T-cell (primary cell): ENCODE measurements around the gene ERI3. TPM values are rescaled to one million over a fixed set of nuclear protein-coding genes. Genes with fewer than 3 reads are reported as not detected.
A peak's percentile ranks its signal among the peaks of the same experiment; 100 is the strongest.

Experiments
- ATAC-seq, 4 experiments: fragments of 200-7000 bp in 3 of 4; fragments of 150-1000 bp in 1 of 4; cut with Tn5 transposase; replicated peaks in 1 of 4; 1 replicate in 3 of 4; 2 replicates in 1 of 4; pipeline ENCODE4 v1.10.0; 2021; ENCODE audit warnings: moderate library complexity in 3 of 4, mild to moderate bottlenecking in 2 of 4, moderate number of reproducible peaks in 1 of 4
- CTCF ChIA-PET, 2 donors: fragments of 300-600 bp; sonication (Branson Sonifier 250); formaldehyde crosslinking; loops; one replicate each; lab custom pipeline; 2022; ENCODE audit warnings: antibody characterized with exemption in 2 of 2; lab: Charles Lee
- POLR2A ChIA-PET, 2 donors: fragments of 300-600 bp; sonication (Branson Sonifier 250); formaldehyde crosslinking; loops; one replicate each; lab custom pipeline; 2022; ENCODE audit warnings: antibody characterized with exemption in 2 of 2; lab: Charles Lee
- DNase-seq, 35 experiments: peaks; one replicate each; pipeline versions ENCODE4 v3.0.0 to v3.0.0-alpha.2; 2013 to 2023
- H3K27ac ChIP-seq: one replicate; pipeline ENCODE4 v1.5.1; 2013; ENCODE audit warnings: low read length
- H3K27me3 ChIP-seq, 2 experiments: replicated peaks in 1 of 2; 1 replicate in 1 of 2; 2 replicates in 1 of 2; pipeline versions ENCODE4 v1.6.1 to v1.7.0; 2013; ENCODE audit warnings: low read length in 1 of 2, mixed read lengths in 1 of 2; ENCODE audit not compliant: control insufficient read depth in 2 of 2, insufficient read depth in 2 of 2; ENCODE audit errors: extremely low read depth in 1 of 2
- H3K36me3 ChIP-seq, 2 donors: 1 replicate in 1 of 2; 2 replicates in 1 of 2; pipeline versions ENCODE4 v1.6.1 to v1.7.0; 2013; ENCODE audit warnings: low read length in 1 of 2; ENCODE audit not compliant: control insufficient read depth in 2 of 2, insufficient read depth in 1 of 2; ENCODE audit errors: extremely low read depth in 1 of 2
- H3K4me1 ChIP-seq, 2 experiments: 1 replicate in 1 of 2; 2 replicates in 1 of 2; pipeline versions ENCODE4 v1.6.1 to v1.7.0; 2013; ENCODE audit warnings: low read length in 2 of 2, mixed read lengths in 1 of 2; ENCODE audit not compliant: insufficient read depth in 2 of 2, control insufficient read depth in 1 of 2; ENCODE audit errors: extremely low read depth in 1 of 2
- H3K4me3 ChIP-seq, 2 donors: 1 replicate in 1 of 2; 2 replicates in 1 of 2; pipeline versions ENCODE4 v1.5.1 to v1.7.0; 2013; ENCODE audit warnings: mild to moderate bottlenecking in 2 of 2, low read length in 1 of 2, moderate library complexity in 1 of 2; ENCODE audit not compliant: control insufficient read depth in 1 of 2; ENCODE audit errors: extremely low read depth in 1 of 2
- H3K9me3 ChIP-seq: 2 replicates; pipeline ENCODE4 v1.7.0; 2013
- H3K27ac Mint-ChIP-seq, 2 donors: one replicate each; pipeline ENCODE4 v1.8.0; 2020 to 2021; ENCODE audit warnings: mild to moderate bottlenecking in 2 of 2, mixed read lengths in 2 of 2
- H3K27me3 Mint-ChIP-seq, 2 donors: one replicate each; pipeline ENCODE4 v1.8.0; 2021 to 2022; ENCODE audit warnings: mixed read lengths in 2 of 2
- H3K36me3 Mint-ChIP-seq: one replicate; pipeline ENCODE4 v1.8.0; 2021; ENCODE audit warnings: mixed read lengths
- H3K4me1 Mint-ChIP-seq, 3 donors: one replicate each; pipeline ENCODE4 v1.8.0; 2020 to 2022; ENCODE audit warnings: mixed read lengths in 3 of 3, mild to moderate bottlenecking in 1 of 3
- H3K4me3 Mint-ChIP-seq, 3 donors: one replicate each; pipeline ENCODE4 v1.8.0; 2020 to 2022; ENCODE audit warnings: mild to moderate bottlenecking in 3 of 3, mixed read lengths in 3 of 3, moderate library complexity in 3 of 3
- H3K9me3 Mint-ChIP-seq, 3 donors: one replicate each; pipeline ENCODE4 v1.8.0; 2020 to 2022; ENCODE audit warnings: mixed read lengths in 3 of 3
- WGBS: methylation state at CpG from one replicate; pipeline ENCODE4 v1.1.5; 2013; ENCODE audit warnings: missing lambda C conversion rate; ENCODE audit not compliant: insufficient coverage; 5-methylcytosine and 5-hydroxymethylcytosine counted together
- total RNA-seq, 35 experiments: library from RNA in 6 of 35; stranded (reverse) in 6 of 35; fragments of 120-200 nt in 1 of 35; gene quantifications; one replicate each; pipeline versions ENCODE4 v1.2.1 to v1.2.4 and lab custom pipeline; 2013 to 2026

The ERI3 gene
- total RNA-seq, 5 donors from 2014 or later (not counting 1 experiment from before 2014, with no cell fraction given) = 29.3 to 39.4 (median 33.0) TPM

GRCh38 chr1:44345187-44345775, 9.8 kb downstream of the ERI3 start:
- no peak overlapping the region for H3K27ac Mint-ChIP-seq
- ATAC-seq = no peak

GRCh38 chr1:44339731-44340130, 15.3 kb downstream of the ERI3 start:
- Mint-ChIP-seq H3K4me1 (peaks cover 2 to 21% (median 12%) of the 10 kb centered on the region in 3 donors), H3K27me3 (no peaks in the 10 kb centered on the region), H3K27ac (no peak overlapping the region), H3K9me3 (peaks cover 0 to 4% (median 0%) of the 10 kb centered on the region in 3 donors), H3K4me3 (no peak overlapping the region), H3K36me3 (peaks cover 40% of the 10 kb centered on the region)
- WGBS = no CpG with 5 or more reads among the region's 4 CpGs
- Histone ChIP-seq H3K27ac (no peak overlapping the region), H3K36me3 (peaks cover 0 to 36% of the 10 kb centered on the region in 2 donors), H3K4me3 (no peak overlapping the region), H3K9me3 (no peaks in the 10 kb centered on the region), H3K27me3 (no peaks in the 10 kb centered on the region), H3K4me1 (no peaks in the 10 kb centered on the region)
- POLR2A ChIA-PET = no interaction called here
- no peak for ATAC-seq
- CTCF ChIA-PET = no interaction called here
- DNase-seq = no peak

More at GRCh38 chr1:44345187-44345775, 9.8 kb downstream of the ERI3 start:
- no peaks in the 10 kb centered on the region for H3K9me3 ChIP-seq
- H3K9me3 Mint-ChIP-seq = no peaks in the 10 kb centered on the region
- peaks cover 0 to 3% of the 10 kb centered on the region in 2 donors for H3K36me3 ChIP-seq
- H3K36me3 Mint-ChIP-seq = peaks cover 7% of the 10 kb centered on the region
- no peak overlapping the region for H3K4me3 ChIP-seq
- no peak for DNase-seq
- peaks cover 23 to 51% (median 41%) of the 10 kb centered on the region in 3 donors for H3K4me1 Mint-ChIP-seq
- H3K4me1 ChIP-seq = no peaks in the 10 kb centered on the region
- CTCF ChIA-PET = no interaction called here
- no peak overlapping the region for H3K27ac ChIP-seq
- no peaks in the 10 kb centered on the region for H3K27me3 ChIP-seq
- POLR2A ChIA-PET = no interaction called here
- no peaks in the 10 kb centered on the region for H3K27me3 Mint-ChIP-seq
- no peak overlapping the region for H3K4me3 Mint-ChIP-seq

- Histone ChIP-seq H3K9me3 (no peaks in the 10 kb centered on the region), H3K36me3 (peaks cover 0 to 39% of the 10 kb centered on the region in 2 donors), H3K27ac (no peak overlapping the region), H3K27me3 (no peaks in the 10 kb centered on the region), H3K4me1 (no peaks in the 10 kb centered on the region), H3K4me3 (no peak overlapping the region)
- WGBS = 90% methylated on average over 2 of the region's 2 CpGs
- Mint-ChIP-seq H3K27ac (no peak overlapping the region), H3K27me3 (no peaks in the 10 kb centered on the region), H3K4me1 (peaks cover 0 to 16% (median 6%) of the 10 kb centered on the region in 3 donors), H3K36me3 (peaks cover 52% of the 10 kb centered on the region), H3K9me3 (peaks cover 0 to 4% (median 0%) of the 10 kb centered on the region in 3 donors), H3K4me3 (peak overlapping the region in 1 of 3 donors; percentile 4)
- ChIA-PET POLR2A (no interaction called here), CTCF (no interaction called here)
- ATAC-seq (no peak), DNase-seq (no peak)
Measured at GRCh38 chr1:44338136-44338535, 16.9 kb downstream of the ERI3 start.

GRCh38 chr1:44336668-44337067, 18.4 kb downstream of the ERI3 start:
- ATAC-seq (no peak), DNase-seq (no peak)
- Mint-ChIP-seq H3K9me3 (peaks cover 0 to 4% (median 0%) of the 10 kb centered on the region in 3 donors), H3K4me1 (peaks cover 0 to 15% (median 3%) of the 10 kb centered on the region in 3 donors), H3K4me3 (no peak overlapping the region), H3K36me3 (peaks cover 61% of the 10 kb centered on the region), H3K27me3 (no peaks in the 10 kb centered on the region), H3K27ac (no peak overlapping the region)
- ChIA-PET POLR2A (no interaction called here), CTCF (no interaction called here)
- Histone ChIP-seq H3K27ac (no peak overlapping the region), H3K9me3 (no peaks in the 10 kb centered on the region), H3K27me3 (no peaks in the 10 kb centered on the region), H3K4me3 (no peak overlapping the region), H3K36me3 (peaks cover 0 to 50% of the 10 kb centered on the region in 2 donors), H3K4me1 (no peaks in the 10 kb centered on the region)
- 94% methylated on average over 3 of the region's 3 CpGs for WGBS

GRCh38 chr1:44334968-44335367, 20.1 kb downstream of the ERI3 start:
- Mint-ChIP-seq H3K27ac (no peak overlapping the region), H3K9me3 (peaks cover 0 to 4% (median 0%) of the 10 kb centered on the region in 3 donors), H3K4me3 (no peak overlapping the region), H3K36me3 (peaks cover 70% of the 10 kb centered on the region), H3K4me1 (peaks cover 0 to 13% (median 4%) of the 10 kb centered on the region in 3 donors), H3K27me3 (no peaks in the 10 kb centered on the region)
- no peak for ATAC-seq
- no CpG with 5 or more reads among the region's 3 CpGs for WGBS
- no peaks in the 10 kb centered on the region for H3K9me3 ChIP-seq
- H3K4me1 ChIP-seq = no peaks in the 10 kb centered on the region
- ChIA-PET CTCF (no interaction called here), POLR2A (no interaction called here)
- DNase-seq = no peak
- H3K36me3 ChIP-seq = peaks cover 0 to 50% of the 10 kb centered on the region in 2 donors
- no peaks in the 10 kb centered on the region for H3K27me3 ChIP-seq
- no peak overlapping the region for H3K27ac ChIP-seq
- H3K4me3 ChIP-seq = no peak overlapping the region

- no CpG with 5 or more reads among the region's 6 CpGs for WGBS
- Histone ChIP-seq H3K9me3 (no peaks in the 10 kb centered on the region), H3K27ac (no peak overlapping the region), H3K36me3 (peaks cover 0 to 42% of the 10 kb centered on the region in 2 donors), H3K4me1 (no peaks in the 10 kb centered on the region), H3K4me3 (no peak overlapping the region), H3K27me3 (no peaks in the 10 kb centered on the region)
- Mint-ChIP-seq H3K27me3 (no peaks in the 10 kb centered on the region), H3K4me1 (peaks cover 4 to 25% (median 10%) of the 10 kb centered on the region in 3 donors), H3K27ac (no peak overlapping the region), H3K4me3 (no peak overlapping the region), H3K36me3 (peaks cover 66% of the 10 kb centered on the region), H3K9me3 (peaks cover 0 to 2% (median 0%) of the 10 kb centered on the region in 3 donors)
- no peak for DNase-seq
- ChIA-PET CTCF (interaction anchor here in 1 of 2 donors (0.6 kb wide), 1 partner anchor 1988 kb away, joined by 4 read pairs; no protein-coding TSS in a partner anchor), POLR2A (no interaction called here)
- ATAC-seq = no peak
Measured at GRCh38 chr1:44333376-44333775, 21.7 kb downstream of the ERI3 start.
